ENCODE results near the gene TMEM151B. TPM values are rescaled to one million over a fixed set of nuclear protein-coding genes. Genes with fewer than 3 reads are reported as not detected.

Gene TMEM151B
- total and polyA plus RNA-seq, 10 of the 15 experiments (the other 5 are each of a cell fraction or from before 2014, with no cell fraction given): 0.01 to 0.19 (median 0.05) TPM; not detected in 6

- peak within 1 kb of the TSS; percentile 99 for H3K4me2 ChIP-seq (ENCODE audit: control insufficient read depth, insufficient read depth)
- peaks cover 53% of the 10 kb centered on the region for H3K79me2 ChIP-seq (ENCODE audit: control insufficient read depth, insufficient read depth, low read length)
- ATAC-seq: peak; percentile 48
- peaks cover 48% of the 10 kb centered on the region for H3K4me1 ChIP-seq (ENCODE audit: control insufficient read depth, insufficient read depth, low read length)
- CTCF ChIA-PET: interaction anchor here (0.6 to 6.3 kb wide), 19 partner anchors 10 to 604 kb away, joined by 3 to 163 read pairs (median 6); partner anchors contain the start of genes AARS2 and HSP90AB1
- H3K27me3 ChIP-seq (replicated peaks in 1 of 2; ENCODE audit: control insufficient read depth in 2 of 2, insufficient read depth in 2 of 2, low read length in 1 of 2): peaks cover 0 to 2% of the 10 kb centered on the region in 2 experiments; a peak in 1 of 4 replicates
- H3K27ac ChIP-seq (ENCODE audit: control insufficient read depth, insufficient read depth): peak within 1 kb of the TSS; percentile 99
- H3K4me3 ChIP-seq: peak within 1 kb of the TSS; percentile 98
- peaks cover 2 to 4% of the 10 kb centered on the region in 2 experiments; a peak in 3 of 4 replicates for H3K36me3 ChIP-seq (ENCODE audit: control insufficient read depth in 2 of 2, insufficient read depth in 2 of 2, low read length in 1 of 2)
- intact Hi-C loops (cut with micrococcal nuclease; ENCODE audit: unreplicated experiment): loop anchor here (2.0 kb wide), 1 partner anchor 48 kb away; the partner anchor contains the start of gene AARS2
- H4K20me1 ChIP-seq (ENCODE audit: control insufficient read depth, insufficient read depth): no peaks in the 10 kb centered on the region
- in situ Hi-C loops (cut with MboI): loop anchor here (5.0 kb wide), 1 partner anchor 72 kb away; no protein-coding TSS in a partner anchor
- BruUV-seq (replicated peaks): no TSS peak
- no peaks in the 10 kb centered on the region for H3K9me3 ChIP-seq (replicated peaks; ENCODE audit: control insufficient read depth, insufficient read depth, low read length)
- WGBS (ENCODE audit: insufficient coverage, insufficient replicate concordance, low lambda C conversion rate, missing lambda C conversion rate): under 1% methylated on average over 45 of the region's 72 CpGs
- peak within 1 kb of the TSS; percentile 46 for H2AFZ ChIP-seq (ENCODE audit: control insufficient read depth, low read depth, low read length)
- SMC1A ChIA-PET (ENCODE audit: uncharacterized antibody, unreplicated experiment): interaction anchor here (0.7 to 1.5 kb wide), 3 partner anchors 10 to 92 kb away, joined by 3 to 7 read pairs (median 6); no protein-coding TSS in a partner anchor
- FAIRE-seq: no peak
- no peak for DNase-seq (ENCODE audit: low read depth, low spot score)
- POLR2A ChIA-PET: interaction anchor here (0.7 to 10.7 kb wide), 9 partner anchors 10 to 265 kb away, joined by 3 to 131 read pairs (median 4); partner anchors contain the start of gene HSP90AB1
- H3K9ac ChIP-seq (ENCODE audit: control insufficient read depth, insufficient read depth, low read length): peak within 1 kb of the TSS; percentile 90
- RAD21 ChIA-PET (ENCODE audit: unreplicated experiment): interaction anchor here (1.6 to 3.2 kb wide), 3 partner anchors 9 to 92 kb away, joined by 3 to 20 read pairs (median 6); partner anchors contain the start of gene HSP90AB1
- 0 out of 2 replicates have a peak, but pooled peaks have one; percentile 23 for TF ChIP-seq CREM (IDR thresholded peaks at IDR 0.05; ENCODE audit: low read depth)
- peak; percentile 23; the same call in 1 of the 2 replicates for TF ChIP-seq SMC3 (IDR thresholded peaks at IDR 0.05; ENCODE audit: borderline replicate concordance, low read length)
- TF ChIP-seq KLF5 (IDR thresholded peaks at IDR 0.05; ENCODE audit: partially characterized antibody): peak; percentile 30
- peak; percentile 68; the same call in 1 of the 2 replicates for TF ChIP-seq IKZF1 (conservative IDR thresholded peaks at IDR 0.05)
- peak in 1 of 2 experiments; percentile 20; a peak in 1 of 4 replicates for TF ChIP-seq IKZF2 (IDR thresholded peaks at IDR 0.05)
- TF ChIP-seq ZNF687 (IDR thresholded peaks at IDR 0.05): peak; percentile 58
- 0 out of 2 replicates have a peak, but pooled peaks have one; percentile 2 for TF ChIP-seq CHD1 (IDR thresholded peaks at IDR 0.05; ENCODE audit: low read depth, low read length)
- peak; percentile 46; the same call in 1 of the 2 replicates for TF ChIP-seq MLLT1 (IDR thresholded peaks at IDR 0.05)
- TF ChIP-seq SMAD5 (IDR thresholded peaks at IDR 0.05; ENCODE audit: low read depth): no peak
- peak; percentile 86 for TF ChIP-seq NKRF (conservative IDR thresholded peaks at IDR 0.05)
Observed at GRCh38 chr6:44265007-44265721, 5.1 kb upstream of the TMEM151B start, which contains the start of gene NFKBIE. Gene NFKBIE, minus strand, starts transcription at chr6:44265551. Its CDS starts 205 bp downstream, at chr6:44265346.

All from GM12878 (cell line).